M059J (cell line): ENCODE measurements around the gene ZNF385A. TPM values are rescaled to one million over a fixed set of nuclear protein-coding genes. Genes with fewer than 3 reads are reported as not detected.
A peak's percentile ranks its signal among the peaks of the same experiment; 100 is the strongest.
"Not testable (repeated sequence)": the region's sequence is repeated elsewhere in the genome, so short reads cannot be mapped to it uniquely, and the experiment has no call there.

Experiments
- DNase-seq: peaks from one replicate; pipeline ENCODE4 v3.0.0-alpha.2; 2012; ENCODE audit warnings: low read depth
- total RNA-seq: library from RNA; depleted of rRNA; stranded (reverse); fragments of >200 nt; shearing (Covaris generic); gene quantifications from 2 replicates; pipeline ENCODE4 v1.2.3, GENCODE V29; 2014

ZNF385A gene
- total RNA-seq, 1 experiment from 2014 or later: 4.6 TPM

DNA sequence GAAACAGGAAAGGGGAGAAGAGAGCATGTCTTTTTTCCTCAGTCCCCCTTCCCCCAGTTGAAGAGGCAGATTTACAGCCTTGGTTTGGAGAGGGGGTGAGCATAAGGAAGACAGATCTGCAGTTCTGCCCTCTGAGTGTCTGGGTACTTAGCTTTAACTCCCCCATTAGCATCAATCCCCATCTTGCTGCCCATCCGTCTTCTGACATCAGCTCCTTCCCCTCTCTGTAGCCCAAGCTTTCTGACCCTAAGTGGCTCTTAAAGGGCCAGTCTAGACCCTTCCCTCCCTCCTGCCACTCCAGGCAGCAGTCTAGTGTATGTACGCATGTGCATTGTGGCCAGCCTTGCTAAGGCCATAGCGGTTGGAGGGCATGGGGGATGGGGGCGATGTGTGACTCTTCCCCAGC, 27.6 kb downstream of the ZNF385A start:
- no peak for DNase-seq

GRCh38 chr12:54356228-54356627, 28.3 kb downstream of the ZNF385A start:
- no peak for DNase-seq

DNA sequence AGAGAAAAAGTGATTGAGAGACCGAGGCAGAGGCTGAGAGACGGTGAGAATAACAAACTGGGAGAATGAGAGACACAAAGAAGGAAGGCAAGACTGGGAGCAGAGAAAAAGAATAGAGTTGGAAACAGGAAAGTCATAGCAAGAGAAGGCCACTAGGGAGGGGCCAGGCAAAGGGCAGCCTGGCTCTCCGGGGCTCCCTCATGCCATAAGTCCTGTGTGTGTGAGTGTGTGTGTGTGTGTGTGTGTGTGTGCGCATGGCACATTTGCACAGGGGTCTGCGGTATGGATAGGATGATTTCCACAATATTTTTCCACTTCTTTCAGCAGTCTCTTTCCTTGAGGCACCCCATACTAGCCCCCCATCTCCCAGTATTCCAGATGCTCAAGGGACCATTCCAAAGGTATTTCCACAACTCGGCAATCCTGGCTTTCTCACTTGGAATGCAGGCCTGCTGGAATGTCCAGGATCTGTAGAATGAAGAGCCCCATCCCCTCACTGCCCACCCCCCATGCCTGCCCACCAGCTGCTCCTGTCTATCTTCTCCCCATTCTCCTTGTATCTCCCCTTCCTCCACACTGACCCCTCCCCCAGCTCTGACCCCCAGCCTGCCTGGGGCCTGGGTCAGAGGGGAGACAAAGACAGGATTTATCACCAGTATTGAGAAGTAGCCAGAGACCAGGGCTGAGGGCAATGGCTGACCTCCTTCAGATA, 29.3 kb downstream of the ZNF385A start:
- no peak for DNase-seq

- not testable (repeated sequence) for DNase-seq
Measured at GRCh38 chr12:54354271-54354670, 30.3 kb downstream of the ZNF385A start.

GRCh38 chr12:54352891-54353874, 31.4 kb downstream of the ZNF385A start:
- peak; percentile 36 for DNase-seq

DNA sequence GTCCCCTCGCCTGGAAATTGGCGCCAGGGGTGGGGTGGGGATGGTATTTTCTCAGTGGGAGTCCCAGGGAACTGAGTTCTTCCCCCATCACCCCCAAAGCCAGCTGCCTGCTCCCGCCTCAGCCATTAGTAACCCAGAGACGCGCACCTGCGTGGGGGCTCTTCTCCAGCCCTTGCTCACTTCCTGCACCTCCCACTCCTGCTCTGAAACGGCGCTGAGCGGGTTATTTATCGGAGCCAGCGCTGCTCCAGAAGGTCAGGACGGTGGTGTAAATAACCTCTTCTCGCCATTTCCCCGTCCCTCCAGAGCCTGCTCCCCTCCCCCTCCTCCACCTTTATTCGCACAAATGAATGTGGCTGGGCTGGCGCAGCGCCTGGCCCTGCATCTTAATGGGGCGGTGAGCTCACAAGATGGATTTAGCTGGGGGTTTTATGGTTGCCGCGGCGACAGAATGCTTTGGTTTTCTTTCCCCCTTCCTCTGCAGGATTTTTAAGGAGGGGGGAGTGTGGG, 32.5 kb downstream of the ZNF385A start:
- DNase-seq: peak; percentile 84

DNA sequence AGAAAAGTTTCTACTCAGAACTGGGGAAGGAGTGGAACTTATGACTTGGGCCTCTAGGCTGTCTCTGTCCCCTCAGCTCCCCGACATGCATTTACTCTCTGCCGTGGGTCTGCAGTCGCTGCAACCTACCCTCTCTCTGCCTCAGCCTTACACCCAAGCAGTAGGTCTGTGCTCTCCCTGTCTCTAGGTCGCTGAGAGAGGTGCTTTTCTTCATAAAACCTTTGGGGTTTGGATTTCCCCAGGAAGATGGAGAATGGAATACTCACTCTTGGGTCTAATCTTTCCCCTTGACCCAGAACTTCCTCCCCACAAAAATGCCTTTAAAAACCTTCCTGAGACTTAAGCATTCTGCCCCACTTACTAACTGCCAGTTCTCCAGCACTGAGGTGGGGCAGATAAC, 33.2 kb downstream of the ZNF385A start:
- DNase-seq: no peak

DNA sequence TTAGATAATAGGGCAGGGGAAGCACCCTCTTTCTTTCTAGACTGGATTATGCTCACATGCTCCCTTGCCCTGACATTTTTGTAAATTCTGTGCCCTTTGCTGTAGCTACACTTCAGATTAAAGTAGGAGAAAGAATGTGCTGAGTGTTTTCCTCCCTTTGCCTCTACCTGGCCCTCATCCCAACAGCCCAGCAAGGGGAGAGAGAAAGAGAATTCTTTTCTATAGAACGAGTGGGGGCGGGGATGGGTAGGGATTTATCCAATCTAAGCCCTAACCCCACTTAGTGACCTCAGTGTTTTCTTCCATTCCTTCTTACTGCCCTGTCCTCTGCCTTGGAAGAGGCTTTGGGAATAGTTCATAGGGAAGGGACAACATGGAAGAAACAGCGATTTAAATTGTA, 33.8 kb downstream of the ZNF385A start:
- no peak for DNase-seq

GRCh38 chr12:54349679-54350078, 34.9 kb downstream of the ZNF385A start:
- no peak for DNase-seq

GRCh38 chr12:54349036-54349435, 35.5 kb downstream of the ZNF385A start:
- no peak for DNase-seq

GRCh38 chr12:54341378-54342300, 42.9 kb downstream of the ZNF385A start:
- DNase-seq: no peak

- DNase-seq: no peak
Measured at GRCh38 chr12:54340846-54341245, 43.7 kb downstream of the ZNF385A start.

GRCh38 chr12:54338698-54339296, 45.7 kb downstream of the ZNF385A start:
- DNase-seq: no peak

DNA sequence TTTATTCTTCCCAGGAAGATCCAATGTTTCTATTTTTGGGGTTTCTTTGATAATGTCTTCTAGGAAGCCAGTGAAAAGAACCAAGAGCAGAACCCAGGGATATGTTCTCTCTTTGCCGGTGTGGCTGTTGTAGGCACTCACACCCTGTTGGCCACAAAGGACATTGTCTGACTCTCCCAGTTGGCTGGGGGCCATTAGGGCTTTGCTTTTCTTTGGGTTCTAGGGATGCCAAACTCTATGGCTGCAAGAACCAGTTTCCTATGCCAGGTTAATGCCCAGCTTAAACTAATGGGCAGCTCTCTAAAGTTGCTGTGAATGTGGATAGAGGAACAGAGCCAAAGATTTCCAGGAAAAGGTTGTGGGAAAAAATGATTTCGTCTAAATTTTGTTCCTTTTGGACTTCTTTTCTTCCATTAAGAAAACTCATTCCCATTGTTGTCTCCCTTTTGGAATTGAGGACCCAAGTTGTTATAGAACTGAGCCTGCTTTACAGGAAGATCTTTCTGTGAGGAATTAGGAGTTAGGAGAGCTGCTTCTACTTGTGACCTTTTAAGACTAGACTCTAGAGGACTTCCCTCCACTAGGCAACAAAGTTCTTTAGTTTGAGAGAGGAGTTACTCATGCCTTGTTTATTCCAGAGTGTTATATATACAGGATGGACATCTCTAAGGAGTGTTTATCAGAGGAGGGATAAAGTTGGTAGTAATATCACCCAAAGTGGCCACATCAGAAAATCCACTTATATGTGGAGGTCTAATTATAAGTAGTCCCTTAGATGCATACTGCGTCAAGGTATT, 46.5 kb downstream of the ZNF385A start:
- DNase-seq: peak; percentile 12

DNA sequence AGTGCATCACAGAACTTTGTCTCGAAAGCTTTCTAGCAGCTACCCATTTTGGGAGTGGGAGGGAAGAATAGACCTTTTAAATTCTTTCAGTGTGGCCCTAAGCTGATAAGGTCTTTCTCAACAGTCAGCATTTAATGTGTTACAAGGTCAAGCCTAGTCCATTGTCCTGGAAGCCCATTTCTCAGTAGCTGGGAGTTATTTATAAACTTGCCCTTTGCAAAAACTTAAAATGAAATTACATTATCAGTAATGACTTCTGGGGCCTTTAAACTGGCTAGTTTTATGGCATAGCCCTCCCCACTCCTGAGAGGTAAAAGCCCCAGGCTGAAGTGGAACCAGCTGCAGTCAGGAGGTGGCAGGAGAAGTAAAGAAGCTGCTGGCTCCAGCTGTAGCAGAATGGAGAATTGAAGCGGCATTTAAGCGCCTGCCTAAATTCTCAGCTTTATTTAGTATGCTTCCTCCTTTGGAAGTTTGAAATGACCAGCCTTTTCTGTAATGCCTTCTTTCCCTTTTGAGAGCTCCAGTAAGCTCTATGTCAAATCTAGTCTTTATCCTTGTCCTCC, 47.2 kb downstream of the ZNF385A start:
- no peak for DNase-seq

GRCh38 chr12:54333420-54334034, 51.0 kb downstream of the ZNF385A start:
- no peak for DNase-seq

DNA sequence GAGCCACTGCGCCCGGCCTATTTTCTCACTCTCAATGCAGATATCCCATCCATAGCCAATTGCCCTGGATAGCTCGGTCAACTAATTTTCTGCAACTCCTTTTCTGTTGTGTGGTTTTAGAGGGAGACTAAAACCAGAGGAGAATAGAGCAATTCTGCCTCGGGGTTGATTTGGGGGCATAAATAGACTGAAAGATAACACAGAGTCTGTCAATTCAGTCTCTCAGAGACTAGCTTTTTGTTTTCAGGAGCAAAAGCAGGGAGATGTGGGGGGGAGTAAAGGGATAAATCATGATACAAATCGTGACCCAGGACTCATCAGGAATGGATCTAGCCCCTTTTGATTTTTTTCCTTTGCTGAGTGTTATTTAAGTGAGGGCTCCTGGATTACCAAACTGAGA, 53.1 kb downstream of the ZNF385A start:
- no peak for DNase-seq

DNA sequence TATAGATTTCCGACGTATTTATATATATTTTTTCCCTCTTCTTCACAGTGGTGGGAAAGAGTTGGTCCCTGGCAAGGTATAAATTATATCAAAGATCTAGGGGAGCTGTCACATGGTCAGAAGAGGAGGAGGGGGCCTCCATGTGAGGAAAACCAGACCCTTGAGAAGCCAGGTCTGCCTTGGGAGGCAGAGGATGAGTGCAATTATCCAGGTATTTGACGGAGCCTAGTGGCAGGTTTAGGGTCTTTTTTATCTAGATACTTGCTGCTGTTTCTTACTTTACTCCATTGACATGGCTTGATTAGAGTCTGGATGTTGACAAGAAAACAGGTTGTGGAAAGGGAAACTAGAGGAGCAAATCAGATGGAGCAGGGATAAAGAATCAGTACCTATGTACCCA, 54.1 kb downstream of the ZNF385A start:
- DNase-seq: no peak

DNA sequence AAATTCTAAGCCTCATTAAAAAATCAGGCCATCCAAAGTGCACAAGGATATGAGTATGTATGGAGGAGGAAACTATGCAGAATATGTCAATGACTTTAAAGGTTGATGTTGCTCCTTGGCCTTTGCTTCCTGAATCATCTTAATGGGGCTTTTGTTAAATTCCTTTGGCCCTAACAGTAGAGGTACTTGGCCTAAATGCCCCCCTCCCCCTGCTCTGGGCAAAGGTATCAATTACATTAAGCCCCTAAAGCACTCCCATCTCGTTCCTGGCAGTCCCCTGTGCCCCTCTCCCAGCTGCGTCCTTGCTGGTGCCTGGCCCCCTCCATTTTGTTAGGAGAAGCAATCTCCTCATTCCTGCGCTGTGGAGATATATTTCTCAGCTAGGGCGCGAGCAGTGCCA, 54.8 kb downstream of the ZNF385A start:
- DNase-seq: peak; percentile 9
